Right ventricle myocardium inferior (tissue), 1 donor: ENCODE data around the gene WNT5B. TPM values are rescaled to one million over a fixed set of nuclear protein-coding genes. Genes with fewer than 3 reads are reported as not detected.
A peak's percentile ranks its signal among the peaks of the same experiment; 100 is the strongest.
"Not testable (repeated sequence)": the region's sequence is repeated elsewhere in the genome, so short reads cannot be mapped to it uniquely, and the experiment has no call there.

Source experiments
- ATAC-seq: fragments of 200-7000 bp; cut with Tn5 transposase; one replicate; pipeline ENCODE4 v1.9.1; 2020; ENCODE audit warnings: mild to moderate bottlenecking, moderate library complexity
- DNase-seq: peaks from one replicate; pipeline ENCODE4 v3.0.0; 2021; ENCODE audit errors: missing footprints
- intact Hi-C: fragments of 100-400 bp; cut with DNase I; formaldehyde crosslinking; loops from one replicate; pipeline ENCODE4 v1.11.0; 2022
- total RNA-seq: library from RNA; stranded (reverse); fragmentation: NEBNext Ultra II Directional; extraction: Animal tissue kit (Norgen Biotek cat#: 25700); gene quantifications from one replicate; pipeline ENCODE4 v1.2.1, GENCODE V29; 2021
- donor health status: DM: no; HTN: yes; CAD: no; lungs with severe emphysema.

Gene WNT5B
- total RNA-seq, 1 donor from 2014 or later = 2.9 TPM

GRCh38 chr12:1662761-1663439 lies 33.9 kb downstream of the WNT5B start:
- intact Hi-C loops = loop anchor here (5.0 kb wide), 1 partner anchor 829 kb away; no protein-coding TSS in a partner anchor
- ATAC-seq = no peak
- DNase-seq = no peak

GRCh38 chr12:1663440-1664132 lies 34.6 kb downstream of the WNT5B start:
- intact Hi-C loops = loop anchor here (5.0 kb wide), 1 partner anchor 829 kb away; no protein-coding TSS in a partner anchor
- ATAC-seq (no peak), DNase-seq (no peak)

- intact Hi-C loops = no loop called here
- no peak for ATAC-seq
- no peak for DNase-seq
Measured at GRCh38 chr12:1665366-1665765, 36.3 kb downstream of the WNT5B start.

- intact Hi-C loops = no loop called here
- no peak for ATAC-seq
- DNase-seq = no peak
Measured at GRCh38 chr12:1666215-1666614, 37.2 kb downstream of the WNT5B start.

DNA sequence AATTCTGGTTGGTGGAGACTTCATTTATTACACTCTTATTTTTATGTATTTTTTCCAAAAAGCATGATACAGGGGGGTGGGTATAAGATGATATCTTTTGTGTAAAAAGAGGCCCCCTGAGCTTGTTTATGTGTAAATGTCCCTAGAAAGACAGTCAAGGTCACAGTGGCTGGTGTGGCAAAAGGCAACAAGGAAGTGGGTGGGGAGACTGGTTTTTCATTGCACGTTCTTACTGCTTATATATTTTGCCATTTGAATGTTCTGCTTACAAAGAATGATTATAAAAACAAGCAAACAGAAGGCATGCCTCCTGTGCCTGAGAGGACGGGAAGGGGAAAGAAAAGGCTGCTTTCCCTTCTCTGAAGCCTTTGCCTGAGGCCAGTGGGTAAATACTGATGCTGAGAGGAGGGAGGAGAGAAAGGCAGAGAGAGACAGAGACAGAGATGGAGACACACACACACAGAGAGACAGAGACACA lies 37.7 kb downstream of the WNT5B start:
- DNase-seq = no peak
- intact Hi-C loops = no loop called here
- ATAC-seq = no peak

GRCh38 chr12:1668833-1669543 lies 40.0 kb downstream of the WNT5B start:
- ATAC-seq (peak; percentile 97), DNase-seq (peak; percentile 80)
- intact Hi-C loops = no loop called here

DNA sequence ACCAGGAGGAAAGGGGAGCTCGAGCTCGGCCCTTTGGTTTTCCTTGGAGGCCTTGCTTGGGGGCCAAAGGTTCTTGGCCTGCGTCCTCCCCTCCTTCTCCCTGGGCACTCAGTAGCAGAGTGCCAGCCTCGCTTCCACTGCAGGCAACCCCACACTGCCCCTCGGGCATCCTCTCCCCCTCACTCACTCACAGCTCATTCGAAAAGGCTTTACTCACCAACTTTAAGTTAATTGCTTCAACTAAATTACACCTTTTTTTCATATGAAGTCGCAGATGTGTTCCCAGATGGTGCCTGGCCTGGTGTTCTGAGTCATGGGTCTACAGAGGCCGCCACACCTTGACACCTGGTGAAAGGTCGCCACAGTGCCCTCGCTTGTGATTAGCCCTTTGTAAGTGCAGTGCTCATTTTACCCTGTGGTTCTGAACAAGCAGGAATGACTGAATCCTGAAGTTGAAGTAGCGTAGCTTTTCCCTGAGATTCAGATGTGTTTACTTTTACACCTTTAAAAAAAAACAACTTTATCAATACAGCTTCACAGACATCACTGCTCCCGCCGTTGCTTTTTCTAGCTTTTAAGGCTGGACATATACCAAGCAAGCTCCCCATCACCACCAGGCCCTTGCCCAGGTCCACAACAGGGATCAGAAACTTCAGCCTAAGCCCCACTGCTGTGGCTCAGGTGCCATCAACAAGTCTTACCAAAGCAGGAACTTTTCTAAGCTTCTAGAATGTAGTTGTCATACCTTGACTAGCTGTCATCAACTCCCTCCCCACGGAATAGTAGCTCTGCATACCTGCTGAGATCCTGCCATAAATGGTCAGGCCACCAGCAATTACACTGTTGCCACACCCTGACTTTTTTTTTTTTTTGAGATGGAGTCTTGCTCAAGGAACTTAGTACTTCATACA lies 41.6 kb downstream of the WNT5B start:
- no peak for ATAC-seq
- no peak for DNase-seq
- intact Hi-C loops = no loop called here

DNA sequence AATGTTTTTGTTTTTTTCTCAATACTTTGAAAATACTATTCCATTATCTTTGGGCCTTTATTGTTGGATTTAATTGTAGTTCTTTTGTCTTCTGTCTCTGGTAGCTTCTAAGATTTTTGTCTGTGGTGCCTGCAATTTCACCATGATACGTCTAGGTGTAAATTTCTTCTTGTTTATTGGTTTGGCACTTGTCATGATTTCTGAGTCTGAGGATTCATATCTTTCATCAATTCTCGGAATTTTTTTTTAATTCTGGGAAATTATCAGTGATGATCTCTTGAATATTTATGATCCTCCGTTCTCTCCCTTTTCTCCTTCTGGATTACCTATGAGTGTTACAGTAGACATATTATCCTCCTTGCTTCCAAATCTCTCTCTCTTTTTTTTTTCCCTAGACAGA lies 47.0 kb downstream of the WNT5B start:
- ATAC-seq (no peak), DNase-seq (no peak)
- intact Hi-C loops = no loop called here

- DNase-seq (no peak), ATAC-seq (no peak)
- intact Hi-C loops = no loop called here
Measured at GRCh38 chr12:1680804-1681492, 51.9 kb downstream of the WNT5B start.

DNA sequence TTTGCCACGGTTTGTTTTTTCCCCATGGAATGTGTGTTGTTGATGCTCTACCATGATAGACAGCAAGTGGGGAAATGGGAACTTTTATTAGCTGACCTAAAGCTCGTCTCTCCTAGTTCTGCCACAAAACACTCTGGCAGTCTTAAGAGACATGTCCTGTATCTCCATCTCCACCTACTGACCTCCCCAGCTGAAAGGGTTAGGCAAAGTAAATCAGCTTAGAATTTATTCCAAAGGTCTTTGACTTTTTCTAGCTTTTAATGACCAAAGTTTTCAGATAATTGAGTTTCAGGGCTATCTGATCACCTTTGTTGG lies 52.4 kb downstream of the WNT5B start:
- intact Hi-C loops = no loop called here
- no peak for DNase-seq
- ATAC-seq = no peak

GRCh38 chr12:1688086-1688710 lies 59.2 kb downstream of the WNT5B start:
- ATAC-seq (no peak), DNase-seq (no peak)
- intact Hi-C loops = no loop called here

- intact Hi-C loops = loop anchor here (5.0 kb wide), 1 partner anchor 38 kb away; no protein-coding TSS in a partner anchor
- ATAC-seq = peak; percentile 99
- peak; percentile 98 for DNase-seq
Measured at GRCh38 chr12:1690578-1691122, 61.6 kb downstream of the WNT5B start, which contains the start of gene ADIPOR2. TSS of gene ADIPOR2 (plus strand) at chr12:1691070. CDS start at chr12:1754344, 63,274 bp downstream.

GRCh38 chr12:1691123-1692007 lies 62.3 kb downstream of the WNT5B start:
- ATAC-seq (peak; percentile 45), DNase-seq (peak; percentile 82)
- intact Hi-C loops = loop anchor here (5.0 kb wide), 1 partner anchor 39 kb away; no protein-coding TSS in a partner anchor

- intact Hi-C loops = loop anchor here (5.0 kb wide), 1 partner anchor 40 kb away; no protein-coding TSS in a partner anchor
- no peak for DNase-seq
- ATAC-seq = no peak
Measured at GRCh38 chr12:1692226-1692625, 63.2 kb downstream of the WNT5B start.

- ATAC-seq (no peak), DNase-seq (no peak)
Measured at GRCh38 chr12:1692895-1693610, 64.0 kb downstream of the WNT5B start.

DNA sequence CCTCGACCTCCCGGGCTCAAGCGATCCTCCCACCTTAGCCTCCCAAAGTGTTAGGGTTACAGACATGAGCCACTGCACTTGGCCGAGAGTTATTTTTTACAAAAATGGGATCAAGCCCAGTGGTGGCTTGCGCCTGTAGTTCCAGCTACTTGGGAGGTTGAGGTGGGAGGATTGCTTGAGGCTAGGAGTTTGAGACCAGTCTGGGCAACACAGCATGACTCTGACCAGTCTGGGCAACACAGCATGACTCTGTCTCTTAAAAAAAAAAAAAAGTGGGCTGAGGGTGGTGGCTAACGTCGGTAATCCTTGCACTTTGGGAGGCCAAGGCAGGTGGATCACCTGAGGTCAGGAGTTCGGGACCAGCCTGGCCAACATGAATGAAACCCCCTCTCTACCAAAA lies 66.1 kb downstream of the WNT5B start:
- intact Hi-C loops, ATAC-seq, DNase-seq: not testable (repeated sequence)

More at GRCh38 chr12:1692895-1693610, 64.0 kb downstream of the WNT5B start:
- intact Hi-C loops = loop anchor here (5.0 kb wide), 1 partner anchor 41 kb away; no protein-coding TSS in a partner anchor
